ENCODE results near the gene PHOSPHO2. TPM values are rescaled to one million over a fixed set of nuclear protein-coding genes. Genes with fewer than 3 reads are reported as not detected.

Gene PHOSPHO2
- total and polyA plus RNA-seq, 9 of the 15 experiments (the other 6 are each of a cell fraction or from before 2014, with no cell fraction given): 7.8 to 19.1 (median 11.7) TPM

GRCh38 chr2:169715379-169716237, 21.3 kb downstream of the PHOSPHO2 start (continued):
- TF ChIP-seq, protein P1, sequence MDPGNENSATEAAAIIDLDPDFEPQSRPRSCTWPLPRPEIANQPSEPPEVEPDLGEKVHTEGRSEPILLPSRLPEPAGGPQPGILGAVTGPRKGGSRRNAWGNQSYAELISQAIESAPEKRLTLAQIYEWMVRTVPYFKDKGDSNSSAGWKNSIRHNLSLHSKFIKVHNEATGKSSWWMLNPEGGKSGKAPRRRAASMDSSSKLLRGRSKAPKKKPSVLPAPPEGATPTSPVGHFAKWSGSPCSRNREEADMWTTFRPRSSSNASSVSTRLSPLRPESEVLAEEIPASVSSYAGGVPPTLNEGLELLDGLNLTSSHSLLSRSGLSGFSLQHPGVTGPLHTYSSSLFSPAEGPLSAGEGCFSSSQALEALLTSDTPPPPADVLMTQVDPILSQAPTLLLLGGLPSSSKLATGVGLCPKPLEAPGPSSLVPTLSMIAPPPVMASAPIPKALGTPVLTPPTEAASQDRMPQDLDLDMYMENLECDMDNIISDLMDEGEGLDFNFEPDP (CRISPR knock-in tag; IDR thresholded peaks at IDR 0.05): 0 out of 2 replicates have a peak, but pooled peaks have one; percentile 40
- TF ChIP-seq MAZ (CRISPR knock-in tag; conservative IDR thresholded peaks at IDR 0.05 in 1 of 2, IDR thresholded peaks at IDR 0.05 in 1 of 2) (peak; percentile 12 to 19; a peak in 2 of 4 replicates), GABPB2 (CRISPR knock-in tag; conservative IDR thresholded peaks at IDR 0.05) (no peak), ZNF740 (CRISPR knock-in tag; IDR thresholded peaks at IDR 0.05) (0 out of 2 replicates have a peak, but pooled peaks have one; percentile 42), ZNF740 (tag; IDR thresholded peaks at IDR 0.05) (no peak; a peak in 1 of 4 replicates), ZNF512 (tag; IDR thresholded peaks at IDR 0.05) (no peak), RAD21 (CRISPR knock-in tag; conservative IDR thresholded peaks at IDR 0.05 in 1 of 2, IDR thresholded peaks at IDR 0.05 in 1 of 2) (peak; percentile 11 to 28; a peak in 2 of 4 replicates), TGIF2 (CRISPR knock-in tag; IDR thresholded peaks at IDR 0.05) (no peak), HNRNPLL (IDR thresholded peaks at IDR 0.05; ENCODE audit: low read depth, low read length, poor library complexity, severe bottlenecking) (peak; percentile 69), POLR2AphosphoS5 (IDR thresholded peaks at IDR 0.05; ENCODE audit: control insufficient read depth, insufficient read depth, low read depth, low read length) (peak; percentile 65; the same call in 1 of the 2 replicates), ELF2 (CRISPR knock-in tag; IDR thresholded peaks at IDR 0.05) (no peak), ZNF699 (CRISPR knock-in tag; IDR thresholded peaks at IDR 0.05; ENCODE audit: insufficient replicate concordance) (no peak), ATF7 (IDR thresholded peaks at IDR 0.05) (no peak; the same call in 1 of the 2 replicates), ZNF398 (CRISPR knock-in tag; IDR thresholded peaks at IDR 0.05) (no peak)
